ENCODE results near the gene CCDC122.

DNA sequence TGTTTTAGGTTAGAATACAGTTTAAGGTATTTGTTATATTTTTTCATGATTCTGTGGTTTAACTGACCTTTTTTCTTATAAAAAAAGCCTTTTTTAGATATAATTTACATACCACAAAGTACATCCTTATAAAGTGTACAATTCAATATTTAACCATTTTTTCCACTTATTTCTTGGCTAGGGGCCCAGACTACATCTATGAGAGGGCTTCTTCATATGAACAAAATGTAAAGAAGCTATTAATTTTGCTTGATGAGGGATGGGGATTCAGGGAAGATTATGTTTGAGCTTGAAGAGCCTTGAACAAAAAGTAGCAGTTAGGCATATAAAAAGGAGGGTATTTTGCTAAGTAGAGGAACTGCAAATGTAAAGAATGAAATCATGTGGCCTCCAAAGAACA lies 2.2 kb downstream of the CCDC122 start:
- no peak for TF ChIP-seq CTCF (IDR thresholded peaks at IDR 0.05; ENCODE audit: low read length)
- TF ChIP-seq EZH2 (optimal IDR thresholded peaks at IDR 0.05; ENCODE audit: low read depth, low read length), result no peak
- no peak for TF ChIP-seq EZH2phosphoT487 (IDR thresholded peaks at IDR 0.05; ENCODE audit: low read length)

Data from MM.1S (cell line).